OCI-LY7 (cell line): ENCODE data around the gene ARHGAP24.

Experiments used
- EZH2phosphoT487 ChIP-seq: fragments of 200-600 bp; sonication (generic); IDR thresholded peaks from 2 replicates; pipeline ENCODE4 v1.6.1; 2018; ENCODE audit warnings: low read depth, borderline replicate concordance, mild to moderate bottlenecking, mixed run types, antibody characterized with exemption, low read length, moderate library complexity, mixed read lengths
- TF ChIP-seq, protein P1 (sequence below): fragments of 200-600 bp; sonication (generic); conservative IDR thresholded peaks from 2 replicates; pipeline ENCODE4 v1.5.1; 2014; ENCODE audit warnings: mild to moderate bottlenecking, antibody characterized with exemption, low read length, moderate library complexity, mixed read lengths

DNA sequence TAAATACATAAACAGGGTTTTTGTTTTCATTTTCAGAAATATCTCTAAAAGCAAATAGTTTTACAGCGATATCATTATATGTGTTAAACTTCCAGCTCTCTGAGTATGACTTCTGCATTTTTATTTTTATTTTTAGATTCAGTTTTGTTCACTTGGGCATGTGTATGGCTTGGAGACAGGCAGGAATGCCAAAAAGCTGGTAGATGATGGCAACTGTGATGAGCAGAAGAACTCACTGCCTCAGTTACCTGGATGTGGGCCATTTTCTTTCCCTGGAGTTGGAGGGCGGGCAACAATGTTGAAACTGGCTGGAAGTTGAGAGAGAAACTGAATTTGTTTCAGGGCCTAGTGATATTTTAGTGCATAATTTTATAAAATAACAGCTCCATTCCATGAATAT, 266.4 kb downstream of the ARHGAP24 start:
- TF ChIP-seq, protein P1, sequence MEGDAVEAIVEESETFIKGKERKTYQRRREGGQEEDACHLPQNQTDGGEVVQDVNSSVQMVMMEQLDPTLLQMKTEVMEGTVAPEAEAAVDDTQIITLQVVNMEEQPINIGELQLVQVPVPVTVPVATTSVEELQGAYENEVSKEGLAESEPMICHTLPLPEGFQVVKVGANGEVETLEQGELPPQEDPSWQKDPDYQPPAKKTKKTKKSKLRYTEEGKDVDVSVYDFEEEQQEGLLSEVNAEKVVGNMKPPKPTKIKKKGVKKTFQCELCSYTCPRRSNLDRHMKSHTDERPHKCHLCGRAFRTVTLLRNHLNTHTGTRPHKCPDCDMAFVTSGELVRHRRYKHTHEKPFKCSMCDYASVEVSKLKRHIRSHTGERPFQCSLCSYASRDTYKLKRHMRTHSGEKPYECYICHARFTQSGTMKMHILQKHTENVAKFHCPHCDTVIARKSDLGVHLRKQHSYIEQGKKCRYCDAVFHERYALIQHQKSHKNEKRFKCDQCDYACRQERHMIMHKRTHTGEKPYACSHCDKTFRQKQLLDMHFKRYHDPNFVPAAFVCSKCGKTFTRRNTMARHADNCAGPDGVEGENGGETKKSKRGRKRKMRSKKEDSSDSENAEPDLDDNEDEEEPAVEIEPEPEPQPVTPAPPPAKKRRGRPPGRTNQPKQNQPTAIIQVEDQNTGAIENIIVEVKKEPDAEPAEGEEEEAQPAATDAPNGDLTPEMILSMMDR = no peak
- no peak for TF ChIP-seq EZH2phosphoT487
